Measurements from ENCODE around the gene FBXL16.
A peak's percentile ranks its signal among the peaks of the same experiment; 100 is the strongest.

DNA sequence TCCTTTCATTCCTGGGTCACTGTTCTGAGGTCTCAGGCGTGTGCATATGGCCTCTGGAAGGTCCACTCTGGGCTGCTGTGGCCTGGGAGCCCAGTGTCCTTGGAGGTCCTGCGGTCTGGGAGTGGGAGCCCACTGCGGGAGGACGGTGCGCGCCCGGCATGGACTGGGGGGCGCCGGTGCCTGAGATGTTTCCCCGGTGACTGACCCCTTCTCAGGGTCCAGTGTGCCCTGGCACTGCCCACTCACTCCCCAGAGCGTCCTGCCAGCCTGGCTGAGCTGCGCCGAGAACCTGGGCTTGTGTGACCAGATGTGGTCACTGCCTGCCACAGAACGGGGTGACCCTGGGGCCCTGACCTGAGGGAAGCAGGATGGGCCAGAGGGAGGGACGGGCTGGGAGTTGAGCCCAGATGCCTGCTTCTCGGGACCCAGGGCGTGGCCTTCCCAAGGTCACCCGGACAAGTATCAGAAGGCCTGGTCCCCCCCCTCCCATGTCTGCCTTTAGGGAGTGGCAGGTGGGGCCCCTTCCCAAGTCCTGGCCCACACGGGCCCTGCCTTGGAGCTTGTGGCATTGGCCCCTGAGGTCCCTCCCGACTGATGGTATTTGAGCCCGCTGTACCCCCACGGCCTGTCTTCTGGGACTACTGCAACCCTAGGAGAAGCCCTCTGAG is 31.3 kb downstream of the FBXL16 start:
- TF ChIP-seq, protein P1, sequence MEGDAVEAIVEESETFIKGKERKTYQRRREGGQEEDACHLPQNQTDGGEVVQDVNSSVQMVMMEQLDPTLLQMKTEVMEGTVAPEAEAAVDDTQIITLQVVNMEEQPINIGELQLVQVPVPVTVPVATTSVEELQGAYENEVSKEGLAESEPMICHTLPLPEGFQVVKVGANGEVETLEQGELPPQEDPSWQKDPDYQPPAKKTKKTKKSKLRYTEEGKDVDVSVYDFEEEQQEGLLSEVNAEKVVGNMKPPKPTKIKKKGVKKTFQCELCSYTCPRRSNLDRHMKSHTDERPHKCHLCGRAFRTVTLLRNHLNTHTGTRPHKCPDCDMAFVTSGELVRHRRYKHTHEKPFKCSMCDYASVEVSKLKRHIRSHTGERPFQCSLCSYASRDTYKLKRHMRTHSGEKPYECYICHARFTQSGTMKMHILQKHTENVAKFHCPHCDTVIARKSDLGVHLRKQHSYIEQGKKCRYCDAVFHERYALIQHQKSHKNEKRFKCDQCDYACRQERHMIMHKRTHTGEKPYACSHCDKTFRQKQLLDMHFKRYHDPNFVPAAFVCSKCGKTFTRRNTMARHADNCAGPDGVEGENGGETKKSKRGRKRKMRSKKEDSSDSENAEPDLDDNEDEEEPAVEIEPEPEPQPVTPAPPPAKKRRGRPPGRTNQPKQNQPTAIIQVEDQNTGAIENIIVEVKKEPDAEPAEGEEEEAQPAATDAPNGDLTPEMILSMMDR (IDR thresholded peaks at IDR 0.05; ENCODE audit: insufficient read depth, low read length), result no peak
- 0 out of 2 replicates have a peak, but pooled peaks have one; percentile 7 for TF ChIP-seq POLR2AphosphoS5 (IDR thresholded peaks at IDR 0.05; ENCODE audit: low read depth)
- TF ChIP-seq SPI1 (IDR thresholded peaks at IDR 0.05; ENCODE audit: borderline replicate concordance, low read depth), result no peak
- TF ChIP-seq, protein P2, sequence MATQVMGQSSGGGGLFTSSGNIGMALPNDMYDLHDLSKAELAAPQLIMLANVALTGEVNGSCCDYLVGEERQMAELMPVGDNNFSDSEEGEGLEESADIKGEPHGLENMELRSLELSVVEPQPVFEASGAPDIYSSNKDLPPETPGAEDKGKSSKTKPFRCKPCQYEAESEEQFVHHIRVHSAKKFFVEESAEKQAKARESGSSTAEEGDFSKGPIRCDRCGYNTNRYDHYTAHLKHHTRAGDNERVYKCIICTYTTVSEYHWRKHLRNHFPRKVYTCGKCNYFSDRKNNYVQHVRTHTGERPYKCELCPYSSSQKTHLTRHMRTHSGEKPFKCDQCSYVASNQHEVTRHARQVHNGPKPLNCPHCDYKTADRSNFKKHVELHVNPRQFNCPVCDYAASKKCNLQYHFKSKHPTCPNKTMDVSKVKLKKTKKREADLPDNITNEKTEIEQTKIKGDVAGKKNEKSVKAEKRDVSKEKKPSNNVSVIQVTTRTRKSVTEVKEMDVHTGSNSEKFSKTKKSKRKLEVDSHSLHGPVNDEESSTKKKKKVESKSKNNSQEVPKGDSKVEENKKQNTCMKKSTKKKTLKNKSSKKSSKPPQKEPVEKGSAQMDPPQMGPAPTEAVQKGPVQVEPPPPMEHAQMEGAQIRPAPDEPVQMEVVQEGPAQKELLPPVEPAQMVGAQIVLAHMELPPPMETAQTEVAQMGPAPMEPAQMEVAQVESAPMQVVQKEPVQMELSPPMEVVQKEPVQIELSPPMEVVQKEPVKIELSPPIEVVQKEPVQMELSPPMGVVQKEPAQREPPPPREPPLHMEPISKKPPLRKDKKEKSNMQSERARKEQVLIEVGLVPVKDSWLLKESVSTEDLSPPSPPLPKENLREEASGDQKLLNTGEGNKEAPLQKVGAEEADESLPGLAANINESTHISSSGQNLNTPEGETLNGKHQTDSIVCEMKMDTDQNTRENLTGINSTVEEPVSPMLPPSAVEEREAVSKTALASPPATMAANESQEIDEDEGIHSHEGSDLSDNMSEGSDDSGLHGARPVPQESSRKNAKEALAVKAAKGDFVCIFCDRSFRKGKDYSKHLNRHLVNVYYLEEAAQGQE (IDR thresholded peaks at IDR 0.05; ENCODE audit: insufficient replicate concordance, low read depth), result no peak
- TF ChIP-seq GABPA (IDR thresholded peaks at IDR 0.05; ENCODE audit: low read depth), result no peak

All from HL-60 (cell line).